ENCODE data around the gene NPFFR2.
"Not testable (repeated sequence)": the region's sequence is repeated elsewhere in the genome, so short reads cannot be mapped to it uniquely, and the experiment has no call there.

Gene NPFFR2

GRCh38 chr4:72112514-72113156, 80.8 kb downstream of the NPFFR2 start:
- DNase-seq (ENCODE audit: low spot score) = no peak

- no peak for DNase-seq (ENCODE audit: low spot score)
Observed at GRCh38 chr4:72118017-72118416, 86.2 kb downstream of the NPFFR2 start.

DNA sequence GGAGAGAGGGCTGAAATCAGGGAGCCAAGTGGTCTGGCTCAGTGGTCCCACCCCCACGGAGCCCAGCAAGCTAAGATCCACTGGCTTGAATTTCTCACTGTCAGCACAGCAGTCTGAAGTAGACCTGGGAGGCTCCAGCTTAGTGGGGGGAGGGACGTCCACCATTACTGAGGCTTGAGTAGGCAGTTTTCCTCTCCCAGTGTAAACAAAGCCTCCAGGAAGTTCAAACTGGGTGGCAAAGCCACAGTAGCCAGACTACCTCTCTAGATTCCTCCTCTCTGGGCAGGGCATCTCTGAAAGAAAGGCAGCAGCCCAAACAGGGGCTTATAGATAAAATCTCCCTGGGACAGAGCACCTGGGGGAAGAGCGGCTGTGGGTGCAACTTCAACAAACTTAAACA, 88.1 kb downstream of the NPFFR2 start:
- no peak for DNase-seq (ENCODE audit: low spot score)

- DNase-seq (ENCODE audit: low spot score) = no peak
Observed at GRCh38 chr4:72128741-72129140, 96.9 kb downstream of the NPFFR2 start.

- DNase-seq (ENCODE audit: low spot score) = no peak
Observed at GRCh38 chr4:72136429-72136828, 104.6 kb downstream of the NPFFR2 start.

GRCh38 chr4:72139997-72140396, 108.2 kb downstream of the NPFFR2 start:
- DNase-seq (ENCODE audit: low spot score) = not testable (repeated sequence)

- DNase-seq (ENCODE audit: low spot score) = no peak
Observed at GRCh38 chr4:72144241-72144640, 112.4 kb downstream of the NPFFR2 start.

- no peak for DNase-seq (ENCODE audit: low spot score)
Observed at GRCh38 chr4:72152731-72153130, 120.9 kb downstream of the NPFFR2 start.

GRCh38 chr4:72153634-72154033, 121.8 kb downstream of the NPFFR2 start:
- DNase-seq (ENCODE audit: low spot score) = not testable (repeated sequence)

DNA sequence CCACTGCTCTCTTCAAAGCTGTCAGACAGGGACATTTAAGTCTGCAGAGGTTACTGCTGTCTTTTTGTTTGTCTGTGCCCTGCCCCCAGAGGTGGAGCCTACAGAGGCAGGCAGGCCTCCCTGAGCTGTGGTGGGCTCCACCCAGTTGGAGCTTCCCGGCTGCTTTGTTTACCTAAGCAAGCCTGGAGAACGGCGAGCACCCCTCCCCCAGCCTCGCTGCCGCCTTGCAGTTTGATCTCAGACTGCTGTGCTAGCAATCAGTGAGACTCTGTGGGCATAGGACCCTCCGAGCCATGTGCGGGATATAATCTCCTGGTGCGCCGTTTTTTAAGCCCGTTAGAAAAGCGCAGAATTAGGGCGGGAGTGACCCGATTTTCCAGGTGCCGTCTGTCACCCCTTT, 137.5 kb downstream of the NPFFR2 start:
- not testable (repeated sequence) for DNase-seq (ENCODE audit: low spot score)

DNA sequence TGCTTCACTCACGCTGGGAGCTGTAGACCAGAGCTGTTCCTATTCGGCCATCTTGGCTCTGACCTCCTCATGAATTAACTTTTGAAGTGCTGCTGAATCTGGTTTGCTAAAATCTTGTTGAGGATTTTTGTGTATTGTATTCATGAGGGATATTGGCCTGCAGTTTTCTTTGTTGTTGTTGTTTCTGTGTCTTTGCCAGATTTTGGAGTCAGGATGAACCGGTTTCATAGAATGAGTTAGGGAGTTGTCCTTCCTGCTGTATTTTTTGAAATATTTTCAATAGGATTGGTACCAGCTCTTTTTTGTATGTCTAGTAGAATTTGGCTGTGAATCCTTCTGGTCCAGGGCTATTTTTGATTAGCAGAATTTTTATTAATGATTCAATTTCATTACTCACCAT, 138.1 kb downstream of the NPFFR2 start:
- DNase-seq (ENCODE audit: low spot score) = no peak

DNA sequence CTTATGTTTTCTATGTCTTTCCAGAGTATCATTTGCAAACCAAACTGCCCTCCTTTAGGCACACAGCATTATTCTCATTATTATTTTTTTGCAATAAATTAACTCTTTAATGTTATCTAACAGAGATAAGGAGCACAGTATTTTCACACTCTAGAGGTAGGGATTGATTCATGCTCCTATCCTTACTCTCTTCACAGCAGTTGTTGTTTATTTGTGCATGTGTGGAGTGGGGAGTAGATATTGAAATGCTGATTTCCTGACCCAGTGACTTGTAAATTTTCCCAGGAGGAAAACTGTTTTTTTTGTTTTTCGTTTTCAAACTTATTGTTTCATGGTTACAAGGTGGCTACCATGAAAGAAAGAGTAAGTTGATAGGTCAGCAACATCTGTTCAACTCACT, 140.0 kb downstream of the NPFFR2 start:
- no peak for DNase-seq (ENCODE audit: low spot score)

DNA sequence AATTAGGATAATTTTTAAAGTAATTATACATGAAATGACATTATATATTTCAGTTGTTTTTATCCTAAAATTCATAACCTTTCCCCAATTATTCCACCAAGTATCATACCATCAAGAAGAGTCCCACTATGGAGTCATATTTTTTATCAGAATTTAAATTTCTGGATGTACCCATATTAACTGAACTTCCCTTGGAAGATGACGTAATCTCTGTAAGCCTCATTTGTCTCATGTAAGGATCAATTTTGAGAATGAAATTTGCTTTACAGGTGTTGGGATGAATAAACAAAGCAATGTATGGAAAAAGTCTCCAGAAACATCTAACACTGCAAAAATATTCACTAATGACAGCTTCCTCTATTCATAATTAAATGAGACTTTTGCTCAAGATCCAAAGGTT, 147.5 kb downstream of the NPFFR2 start:
- DNase-seq (ENCODE audit: low spot score) = no peak

GRCh38 chr4:72186714-72187113, 154.9 kb downstream of the NPFFR2 start:
- DNase-seq (ENCODE audit: low spot score) = no peak

GRCh38 chr4:72194046-72194445, 162.2 kb downstream of the NPFFR2 start:
- DNase-seq (ENCODE audit: low spot score) = no peak

DNA sequence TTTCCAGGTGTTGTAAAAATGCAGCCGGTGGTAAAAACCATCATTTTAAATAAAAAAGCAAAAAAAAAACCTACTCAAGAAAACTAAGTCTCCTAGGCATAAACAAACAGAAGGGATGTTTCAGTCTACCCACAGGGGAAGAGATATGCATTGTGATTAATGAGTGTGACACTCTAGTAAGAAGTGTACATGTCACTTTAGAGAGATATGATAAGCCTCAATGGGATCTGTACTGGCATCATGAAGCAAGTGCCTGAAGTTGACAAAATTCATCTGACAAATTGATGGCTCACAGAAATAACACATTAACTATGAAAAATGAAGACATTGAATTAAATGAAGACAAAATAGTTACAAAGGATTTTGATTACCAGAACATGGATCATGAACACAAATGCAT, 162.7 kb downstream of the NPFFR2 start:
- no peak for DNase-seq (ENCODE audit: low spot score)
